Right atrium auricular region (tissue), 2 donors: ENCODE data around the gene SPATA13. TPM values are rescaled to one million over a fixed set of nuclear protein-coding genes. Genes with fewer than 3 reads are reported as not detected.
A peak's percentile ranks its signal among the peaks of the same experiment; 100 is the strongest.

ENCODE experiments used
- DNase-seq: peaks from one replicate; pipeline ENCODE4 v3.0.0-alpha.2; 2019; ENCODE audit warnings: low spot score
- H3K27ac ChIP-seq, 2 donors: fragments of 200-600 bp; sonication (generic); 1 replicate in 1 of 2; 2 replicates in 1 of 2; pipeline ENCODE4 v1.5.1; 2016 to 2019
- H3K27me3 ChIP-seq, 2 donors: fragments of 200-600 bp; sonication (generic); one replicate each; pipeline versions ENCODE4 v1.5.1 to v1.6.0; 2017 to 2019
- H3K36me3 ChIP-seq: fragments of 200-600 bp; sonication (generic); one replicate; pipeline ENCODE4 v1.5.1; 2016
- H3K4me1 ChIP-seq, 2 donors: fragments of 200-600 bp; sonication (generic); one replicate each; pipeline versions ENCODE4 v1.5.1 to v1.6.0; 2017 to 2019
- H3K4me3 ChIP-seq, 2 donors: fragments of 200-600 bp; sonication (generic); 1 replicate in 1 of 2; 2 replicates in 1 of 2; pipeline ENCODE4 v1.5.1; 2017 to 2019; ENCODE audit warnings: mild to moderate bottlenecking in 1 of 2, moderate library complexity in 1 of 2
- H3K9me3 ChIP-seq, 2 donors: fragments of 200-600 bp; sonication (generic); one replicate each; pipeline ENCODE4 v1.5.1; 2019
- total RNA-seq, 2 donors: library from RNA; depleted of rRNA; stranded (reverse); fragments of >200 nt; gene quantifications; one replicate each; pipeline ENCODE4 v1.1.0, GENCODE V29; 2016
- TF ChIP-seq, protein P1 (sequence below), 2 donors: fragments of 200-600 bp; sonication (generic); IDR thresholded peaks; one replicate each; pipeline ENCODE4 v1.5.1; 2019; ENCODE audit warnings: antibody characterized with exemption in 2 of 2

The SPATA13 gene
- total RNA-seq, 2 donors from 2014 or later = 10.0 to 14.1 TPM

DNA sequence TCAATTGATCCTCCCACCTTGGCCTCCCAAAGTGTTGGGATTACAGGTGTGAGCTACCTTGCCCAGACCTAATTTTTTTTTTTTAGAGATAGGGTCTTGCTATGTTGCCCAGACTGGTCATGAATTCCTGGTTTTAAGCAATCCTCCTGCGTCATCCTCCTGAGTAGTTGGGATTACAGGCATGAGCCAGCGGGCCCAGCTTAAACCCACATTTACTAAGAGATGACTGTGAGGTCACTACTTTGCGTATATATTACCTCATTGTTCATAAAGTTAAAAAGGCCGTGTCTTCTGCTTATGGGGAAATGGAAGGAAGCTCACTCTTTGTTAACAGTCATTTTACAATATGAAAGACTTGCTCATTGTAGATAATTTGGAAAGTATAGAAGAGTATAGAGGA, 109.3 kb downstream of the SPATA13 start:
- peak; percentile 52 for DNase-seq
- Histone ChIP-seq H3K4me3 (no peak overlapping the region), H3K36me3 (no peaks in the 10 kb centered on the region), H3K9me3 (no peaks in the 10 kb centered on the region), H3K27ac (no peak overlapping the region), H3K4me1 (peaks cover 0 to 54% of the 10 kb centered on the region in 2 donors), H3K27me3 (no peaks in the 10 kb centered on the region)
- TF ChIP-seq, protein P1, sequence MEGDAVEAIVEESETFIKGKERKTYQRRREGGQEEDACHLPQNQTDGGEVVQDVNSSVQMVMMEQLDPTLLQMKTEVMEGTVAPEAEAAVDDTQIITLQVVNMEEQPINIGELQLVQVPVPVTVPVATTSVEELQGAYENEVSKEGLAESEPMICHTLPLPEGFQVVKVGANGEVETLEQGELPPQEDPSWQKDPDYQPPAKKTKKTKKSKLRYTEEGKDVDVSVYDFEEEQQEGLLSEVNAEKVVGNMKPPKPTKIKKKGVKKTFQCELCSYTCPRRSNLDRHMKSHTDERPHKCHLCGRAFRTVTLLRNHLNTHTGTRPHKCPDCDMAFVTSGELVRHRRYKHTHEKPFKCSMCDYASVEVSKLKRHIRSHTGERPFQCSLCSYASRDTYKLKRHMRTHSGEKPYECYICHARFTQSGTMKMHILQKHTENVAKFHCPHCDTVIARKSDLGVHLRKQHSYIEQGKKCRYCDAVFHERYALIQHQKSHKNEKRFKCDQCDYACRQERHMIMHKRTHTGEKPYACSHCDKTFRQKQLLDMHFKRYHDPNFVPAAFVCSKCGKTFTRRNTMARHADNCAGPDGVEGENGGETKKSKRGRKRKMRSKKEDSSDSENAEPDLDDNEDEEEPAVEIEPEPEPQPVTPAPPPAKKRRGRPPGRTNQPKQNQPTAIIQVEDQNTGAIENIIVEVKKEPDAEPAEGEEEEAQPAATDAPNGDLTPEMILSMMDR (IDR thresholded peaks at IDR 0.05) = no peak

DNA sequence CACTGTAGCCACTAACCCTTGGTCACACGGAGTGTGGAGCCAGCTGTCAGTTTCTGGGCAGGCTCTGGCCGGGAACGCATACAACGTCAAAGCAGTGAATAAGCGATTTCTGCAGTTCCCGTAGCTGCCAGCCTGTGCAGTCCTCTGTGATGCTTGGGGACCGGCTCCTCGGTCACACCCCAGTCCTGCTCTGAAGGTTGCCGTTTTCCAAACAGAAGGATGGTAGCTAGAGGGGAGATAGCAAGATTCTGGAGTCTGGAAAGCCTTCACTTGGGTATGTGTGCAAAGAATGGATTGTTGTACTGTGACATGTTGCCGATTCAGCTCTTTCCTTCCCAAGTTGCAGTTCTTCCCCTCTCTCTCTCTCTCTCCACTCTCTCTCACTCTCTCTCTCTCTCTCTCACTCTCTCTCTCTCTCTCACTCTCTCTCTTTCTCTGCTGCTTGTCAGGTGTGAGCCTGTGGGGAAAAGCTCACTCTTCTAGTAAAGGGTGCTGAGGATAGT, 110.2 kb downstream of the SPATA13 start:
- H3K4me1 ChIP-seq = peaks cover 0 to 61% of the 10 kb centered on the region in 2 donors
- DNase-seq = peak; percentile 87
- peak overlapping the region; percentile 31 to 52 for H3K4me3 ChIP-seq
- H3K36me3 ChIP-seq = no peaks in the 10 kb centered on the region
- H3K27ac ChIP-seq = peak overlapping the region; percentile 79 to 89
- H3K27me3 ChIP-seq = no peaks in the 10 kb centered on the region
- TF ChIP-seq, protein P1 (IDR thresholded peaks at IDR 0.05) = peak; percentile 33 to 97
- H3K9me3 ChIP-seq = no peaks in the 10 kb centered on the region

DNA sequence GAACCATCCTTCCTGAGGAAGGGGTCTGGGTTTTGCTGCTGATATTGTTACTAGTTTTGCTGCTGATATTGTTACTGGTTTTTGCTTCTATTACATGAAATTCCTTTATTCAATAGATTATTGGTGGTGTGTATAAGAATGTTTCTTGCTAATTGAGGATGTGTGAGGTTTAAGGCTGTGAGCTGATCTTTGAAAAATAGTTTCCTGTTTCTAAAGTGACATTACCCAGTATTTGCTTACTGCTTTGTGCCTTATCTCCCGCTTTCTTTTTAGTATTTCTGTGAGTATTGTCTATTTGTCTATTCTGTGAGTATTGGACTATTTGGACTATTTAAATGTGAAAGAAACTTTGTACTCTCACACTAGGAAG, 110.7 kb downstream of the SPATA13 start:
- no peaks in the 10 kb centered on the region for H3K27me3 ChIP-seq
- no peaks in the 10 kb centered on the region for H3K9me3 ChIP-seq
- H3K4me3 ChIP-seq = peak overlapping the region; percentile 31 to 52
- H3K27ac ChIP-seq = peak overlapping the region; percentile 79 to 89
- H3K4me1 ChIP-seq = peaks cover 0 to 61% of the 10 kb centered on the region in 2 donors
- no peak for DNase-seq
- H3K36me3 ChIP-seq = no peaks in the 10 kb centered on the region
- TF ChIP-seq, protein P1 (IDR thresholded peaks at IDR 0.05) = no peak

DNA sequence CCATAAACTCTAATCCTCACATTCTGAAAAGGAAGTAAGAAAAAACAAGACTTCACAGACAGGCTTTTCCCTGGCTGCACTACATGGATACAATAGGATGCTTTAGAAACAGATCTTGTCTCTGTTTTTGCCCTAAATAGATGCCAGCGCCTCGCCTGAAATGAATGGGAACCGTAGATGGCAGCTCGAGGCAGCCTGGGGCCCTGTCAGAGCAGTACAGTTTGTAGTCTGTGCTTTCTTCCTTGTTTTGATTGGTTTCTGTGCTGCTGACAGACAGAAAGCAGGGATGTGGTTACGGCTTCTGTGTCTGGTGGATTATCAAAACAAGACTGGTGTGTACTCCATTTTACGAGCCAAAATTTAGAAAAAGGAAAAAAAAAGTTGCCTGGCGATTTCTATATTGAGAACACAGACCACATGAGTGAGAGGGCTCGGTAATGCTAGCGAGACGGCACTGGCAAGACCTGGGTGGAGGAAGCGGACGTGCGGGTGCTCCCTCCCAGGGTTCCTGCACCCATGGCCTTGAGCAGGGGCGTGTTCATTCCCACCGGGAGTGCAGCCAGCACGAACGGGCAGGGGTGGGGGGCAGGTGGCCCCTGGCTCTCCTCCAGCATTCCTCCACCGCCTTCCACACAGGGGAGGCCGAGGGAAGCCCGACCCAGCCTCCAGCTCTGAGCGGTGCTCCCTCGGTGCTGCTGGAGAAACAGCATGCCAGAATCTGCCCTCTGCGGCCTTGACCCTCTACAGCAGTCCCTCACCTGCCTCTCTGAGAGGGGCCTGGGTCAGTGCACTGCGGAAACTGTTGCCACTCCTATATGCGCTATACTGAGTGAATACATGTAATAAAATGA, 111.3 kb downstream of the SPATA13 start:
- Histone ChIP-seq H3K27ac (peak overlapping the region; percentile 79 to 89), H3K4me3 (peak overlapping the region; percentile 22 to 52), H3K27me3 (no peaks in the 10 kb centered on the region), H3K36me3 (no peaks in the 10 kb centered on the region), H3K9me3 (no peaks in the 10 kb centered on the region), H3K4me1 (peaks cover 0 to 61% of the 10 kb centered on the region in 2 donors)
- TF ChIP-seq, protein P1 (IDR thresholded peaks at IDR 0.05) = no peak
- DNase-seq = peak; percentile 70

DNA sequence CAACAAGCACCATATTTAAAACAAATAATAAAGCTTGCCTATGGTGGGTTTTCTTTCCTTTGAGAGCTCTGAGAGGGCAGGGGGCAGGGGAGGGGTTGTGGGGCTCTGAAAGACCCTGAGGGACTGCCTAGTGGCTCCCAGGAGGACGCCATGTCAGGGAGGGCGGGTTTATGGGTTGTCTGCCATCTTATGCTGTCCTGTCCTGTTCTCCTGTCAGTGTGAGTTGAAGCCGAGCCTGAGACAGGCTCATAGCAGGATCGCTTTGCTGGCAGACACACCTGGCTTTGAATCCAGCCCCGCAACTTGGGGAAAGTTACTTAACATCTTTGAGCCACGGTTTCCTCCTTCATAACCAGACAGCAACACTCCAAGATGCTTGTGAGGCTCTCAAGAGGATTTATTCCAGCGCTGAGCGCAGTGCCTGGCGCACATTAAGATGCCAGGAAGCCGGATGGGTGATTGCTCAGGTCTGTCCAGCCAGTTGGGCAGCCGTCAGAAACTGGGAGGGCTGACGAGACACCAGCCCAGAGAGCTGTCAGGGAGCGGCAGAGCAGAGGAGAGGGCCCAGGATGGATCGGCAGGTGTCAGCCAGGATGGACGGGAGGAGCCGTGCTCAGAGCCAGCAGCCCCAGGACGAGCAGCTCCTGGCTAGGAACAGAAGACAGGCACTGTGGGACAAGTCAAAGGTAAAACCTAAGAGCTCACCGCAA, 112.1 kb downstream of the SPATA13 start:
- Histone ChIP-seq H3K36me3 (no peaks in the 10 kb centered on the region), H3K4me3 (peak overlapping the region; percentile 22 to 52), H3K27me3 (no peaks in the 10 kb centered on the region), H3K9me3 (no peaks in the 10 kb centered on the region), H3K4me1 (peaks cover 0 to 60% of the 10 kb centered on the region in 2 donors), H3K27ac (peak overlapping the region; percentile 79 to 89)
- TF ChIP-seq, protein P1 (IDR thresholded peaks at IDR 0.05) = no peak
- peak; percentile 62 for DNase-seq
